ENCODE data around the gene PLEKHG3. TPM values are rescaled to one million over a fixed set of nuclear protein-coding genes. Genes with fewer than 3 reads are reported as not detected.
A peak's percentile ranks its signal among the peaks of the same experiment; 100 is the strongest.

The PLEKHG3 gene
- polyA plus RNA-seq, 1 donor (not counting 4 experiments of a cell fraction or from before 2014, with no cell fraction given): 71.0 TPM

DNA sequence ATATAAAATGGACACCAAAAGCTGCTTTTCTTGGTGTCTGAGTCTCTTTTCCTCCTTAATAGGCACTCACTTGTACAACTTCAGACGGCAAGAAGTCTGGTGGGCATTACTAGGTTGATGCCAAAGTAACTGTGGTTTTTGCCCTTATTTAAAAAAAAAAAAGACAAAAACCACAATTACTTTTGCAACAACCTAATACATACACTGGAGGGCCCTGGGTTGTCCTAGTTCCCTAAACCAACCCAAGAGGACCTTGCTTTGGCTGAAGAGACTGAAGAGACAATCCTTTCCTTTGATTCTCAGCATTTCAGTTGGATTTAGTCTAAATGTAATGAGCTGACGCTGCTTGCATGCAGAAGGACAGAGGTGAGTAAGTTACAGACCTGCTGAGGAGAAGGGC, 16.2 kb upstream of the PLEKHG3 start:
- no peaks in the 10 kb centered on the region for H3K9me3 ChIP-seq (ENCODE audit: control insufficient read depth, low read depth, low read length)
- H3K36me3 ChIP-seq (ENCODE audit: control insufficient read depth in 2 of 2, extremely low read depth in 1 of 2, insufficient read depth in 2 of 2, low read length in 2 of 2): no peaks in the 10 kb centered on the region
- H3K79me2 ChIP-seq (ENCODE audit: control insufficient read depth, insufficient read depth, low read length): no peaks in the 10 kb centered on the region
- H2AFZ ChIP-seq (ENCODE audit: control insufficient read depth, low read length): no peak overlapping the region
- no peak overlapping the region for H3K27ac ChIP-seq (ENCODE audit: control insufficient read depth, insufficient read depth, low read length)
- no peaks in the 10 kb centered on the region for H3K9me1 ChIP-seq (ENCODE audit: control insufficient read depth, extremely low read depth, insufficient read depth, low read length)
- FAIRE-seq: no peak
- H3K9ac ChIP-seq (ENCODE audit: control insufficient read depth, extremely low read depth, insufficient read depth, low read length): no peak overlapping the region
- dilution Hi-C loops (cut with MboI; ENCODE audit: extremely low pct_ligation_motif_present, low sequenced_read_pairs): no loop called here
- H3K4me1 ChIP-seq (ENCODE audit: control insufficient read depth, extremely low read depth, insufficient read depth, low read length): peaks cover 23% of the 10 kb centered on the region
- H3K4me2 ChIP-seq (ENCODE audit: control insufficient read depth, extremely low read depth, insufficient read depth, low read depth, low read length): no peak overlapping the region
- TF ChIP-seq, protein P1, sequence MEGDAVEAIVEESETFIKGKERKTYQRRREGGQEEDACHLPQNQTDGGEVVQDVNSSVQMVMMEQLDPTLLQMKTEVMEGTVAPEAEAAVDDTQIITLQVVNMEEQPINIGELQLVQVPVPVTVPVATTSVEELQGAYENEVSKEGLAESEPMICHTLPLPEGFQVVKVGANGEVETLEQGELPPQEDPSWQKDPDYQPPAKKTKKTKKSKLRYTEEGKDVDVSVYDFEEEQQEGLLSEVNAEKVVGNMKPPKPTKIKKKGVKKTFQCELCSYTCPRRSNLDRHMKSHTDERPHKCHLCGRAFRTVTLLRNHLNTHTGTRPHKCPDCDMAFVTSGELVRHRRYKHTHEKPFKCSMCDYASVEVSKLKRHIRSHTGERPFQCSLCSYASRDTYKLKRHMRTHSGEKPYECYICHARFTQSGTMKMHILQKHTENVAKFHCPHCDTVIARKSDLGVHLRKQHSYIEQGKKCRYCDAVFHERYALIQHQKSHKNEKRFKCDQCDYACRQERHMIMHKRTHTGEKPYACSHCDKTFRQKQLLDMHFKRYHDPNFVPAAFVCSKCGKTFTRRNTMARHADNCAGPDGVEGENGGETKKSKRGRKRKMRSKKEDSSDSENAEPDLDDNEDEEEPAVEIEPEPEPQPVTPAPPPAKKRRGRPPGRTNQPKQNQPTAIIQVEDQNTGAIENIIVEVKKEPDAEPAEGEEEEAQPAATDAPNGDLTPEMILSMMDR (optimal IDR thresholded peaks at IDR 0.05 in 1 of 3, IDR thresholded peaks at IDR 0.05 in 1 of 3, conservative IDR thresholded peaks at IDR 0.05 in 1 of 3; ENCODE audit: extremely low read depth in 1 of 3, insufficient read depth in 2 of 3, low read length in 3 of 3): no peak
- no peak for TF ChIP-seq EZH2 (IDR thresholded peaks at IDR 0.05; ENCODE audit: low read length)
- no peak for DNase-seq (ENCODE audit: low read depth, low spot score)
- no peak overlapping the region for H3K4me3 ChIP-seq (ENCODE audit: control insufficient read depth in 2 of 3, extremely low read depth in 1 of 3, insufficient read depth in 2 of 3, low read depth in 1 of 3, low read length in 3 of 3)
- no peaks in the 10 kb centered on the region for H3K27me3 ChIP-seq (ENCODE audit: control insufficient read depth, extremely low read depth, insufficient read depth, low read length)
- no peaks in the 10 kb centered on the region for H4K20me1 ChIP-seq (ENCODE audit: control insufficient read depth, extremely low read depth, insufficient read depth, low read length)

DNA sequence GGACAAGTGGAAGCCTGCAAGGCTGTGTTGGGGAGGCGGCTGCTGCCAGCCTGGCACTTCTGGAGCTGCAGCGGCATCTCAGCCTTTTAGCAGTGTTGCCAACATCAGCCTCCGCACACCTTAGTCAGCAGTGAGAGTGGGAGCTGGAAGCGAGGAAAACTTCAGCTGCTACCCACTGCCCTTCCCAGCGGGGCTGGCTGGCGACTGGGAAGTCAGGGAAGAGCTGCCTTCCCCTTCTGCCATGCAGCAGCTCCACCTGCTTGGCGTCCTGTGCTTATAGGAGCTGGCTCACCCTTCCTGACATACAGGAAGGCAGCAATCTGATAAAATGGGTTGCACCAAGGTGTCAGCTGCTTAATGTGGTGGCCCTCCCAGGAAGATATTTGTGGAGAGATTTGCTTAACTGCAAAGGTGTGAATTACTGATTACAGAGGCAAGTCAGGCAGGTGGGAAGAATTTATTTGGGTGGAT, 15.4 kb upstream of the PLEKHG3 start:
- dilution Hi-C loops (cut with MboI; ENCODE audit: extremely low pct_ligation_motif_present, low sequenced_read_pairs): no loop called here
- Histone ChIP-seq H3K79me2 (ENCODE audit: control insufficient read depth, insufficient read depth, low read length) (no peaks in the 10 kb centered on the region), H3K4me2 (ENCODE audit: control insufficient read depth, extremely low read depth, insufficient read depth, low read depth, low read length) (peak overlapping the region; percentile 60)

More for the DNA sequence above, 15.4 kb upstream of the PLEKHG3 start:
- no peaks in the 10 kb centered on the region for H3K36me3 ChIP-seq (ENCODE audit: control insufficient read depth in 2 of 2, extremely low read depth in 1 of 2, insufficient read depth in 2 of 2, low read length in 2 of 2)
- H3K27ac ChIP-seq (ENCODE audit: control insufficient read depth, insufficient read depth, low read length): no peak overlapping the region
- no peak for DNase-seq (ENCODE audit: low read depth, low spot score)
- no peaks in the 10 kb centered on the region for H4K20me1 ChIP-seq (ENCODE audit: control insufficient read depth, extremely low read depth, insufficient read depth, low read length)
- H3K4me1 ChIP-seq (ENCODE audit: control insufficient read depth, extremely low read depth, insufficient read depth, low read length): peaks cover 23% of the 10 kb centered on the region
- peak overlapping the region; percentile 58 for H2AFZ ChIP-seq (ENCODE audit: control insufficient read depth, low read length)
- H3K9me1 ChIP-seq (ENCODE audit: control insufficient read depth, extremely low read depth, insufficient read depth, low read length): no peaks in the 10 kb centered on the region
- H3K9ac ChIP-seq (ENCODE audit: control insufficient read depth, extremely low read depth, insufficient read depth, low read length): no peak overlapping the region
- H3K9me3 ChIP-seq (ENCODE audit: control insufficient read depth, low read depth, low read length): no peaks in the 10 kb centered on the region
- H3K27me3 ChIP-seq (ENCODE audit: control insufficient read depth, extremely low read depth, insufficient read depth, low read length): no peaks in the 10 kb centered on the region
- TF ChIP-seq, protein P1 (optimal IDR thresholded peaks at IDR 0.05 in 1 of 3, IDR thresholded peaks at IDR 0.05 in 1 of 3, conservative IDR thresholded peaks at IDR 0.05 in 1 of 3; ENCODE audit: extremely low read depth in 1 of 3, insufficient read depth in 2 of 3, low read length in 3 of 3): peak in 1 of 3 experiments; percentile 32
- no peak for TF ChIP-seq EZH2 (IDR thresholded peaks at IDR 0.05; ENCODE audit: low read length)
- H3K4me3 ChIP-seq (ENCODE audit: control insufficient read depth in 2 of 3, extremely low read depth in 1 of 3, insufficient read depth in 2 of 3, low read depth in 1 of 3, low read length in 3 of 3): no peak overlapping the region
- peak; percentile 36 for FAIRE-seq

Measured in keratinocyte (primary cell).